Loucy (cell line): Measurements from ENCODE around the gene REEP6.

Source experiments
- CTCF ChIP-seq: fragments of 200-600 bp; sonication (generic); conservative IDR thresholded peaks from 2 replicates; pipeline ENCODE4 v1.5.1; 2014; ENCODE audit warnings: mild to moderate bottlenecking, antibody characterized with exemption, low read length
- EZH2phosphoT487 ChIP-seq: fragments of 200-600 bp; IDR thresholded peaks from 2 replicates; pipeline ENCODE4 v1.6.1; 2018; ENCODE audit warnings: antibody characterized with exemption, mild to moderate bottlenecking, moderate library complexity, borderline replicate concordance

- TF ChIP-seq CTCF (no peak), EZH2phosphoT487 (no peak)
Measured at GRCh38 chr19:1451916-1452801, 38.8 kb upstream of the REEP6 start.
